NCI-H1105 treated with DMSO at 0.1 percent for 48 hours (cell line): ENCODE results near the gene SLC6A14.
A peak's percentile ranks its signal among the peaks of the same experiment; 100 is the strongest.

Experiments
- DNase-seq: peaks from one replicate; lab custom pipeline; 2025; lab: John Stamatoyannopoulos, UW

The SLC6A14 gene

GRCh38 chrX:116436358-116436816, at the start of gene SLC6A14:
SLC6A14 (plus strand) TSS chrX:116436606; CDS start chrX:116436710, 104 bp downstream.
- no peak for DNase-seq

- no peak for DNase-seq
Measured at GRCh38 chrX:116395752-116396151, 40.7 kb upstream of the SLC6A14 start.

GRCh38 chrX:116399681-116400080, 36.7 kb upstream of the SLC6A14 start:
- no peak for DNase-seq

- DNase-seq: no peak
Measured at GRCh38 chrX:116409219-116409618, 27.2 kb upstream of the SLC6A14 start.

- DNase-seq: no peak
Measured at GRCh38 chrX:116413273-116413672, 23.1 kb upstream of the SLC6A14 start.

- peak; percentile 28 for DNase-seq
Measured at GRCh38 chrX:116417214-116417613, 19.2 kb upstream of the SLC6A14 start.

GRCh38 chrX:116417968-116418367, 18.4 kb upstream of the SLC6A14 start:
- DNase-seq: no peak

GRCh38 chrX:116427978-116428377, 8.4 kb upstream of the SLC6A14 start:
- no peak for DNase-seq

GRCh38 chrX:116435597-116435996, 809 bp upstream of the SLC6A14 start:
- no peak for DNase-seq

GRCh38 chrX:116449156-116449555, 12.8 kb downstream of the SLC6A14 start:
- no peak for DNase-seq

- DNase-seq: no peak
Measured at GRCh38 chrX:116462822-116463221, 26.4 kb downstream of the SLC6A14 start, which contains the start of gene CT83. CT83 (minus strand) TSS chrX:116462976; CDS start chrX:116462856, 120 bp downstream.

GRCh38 chrX:116480059-116480458, 43.7 kb downstream of the SLC6A14 start:
- DNase-seq: no peak

GRCh38 chrX:116490104-116490503, 53.7 kb downstream of the SLC6A14 start:
- DNase-seq: peak; percentile 31

GRCh38 chrX:116493271-116493670, 56.9 kb downstream of the SLC6A14 start:
- no peak for DNase-seq

GRCh38 chrX:116499780-116500179, 63.4 kb downstream of the SLC6A14 start:
- no peak for DNase-seq
